Loucy (cell line): Measurements from ENCODE around the gene KLHL6.

Source experiments
- H2AFZ ChIP-seq: fragments of 200-600 bp; sonication (generic); 2 replicates; pipeline ENCODE4 v1.6.0; 2016; ENCODE audit warnings: antibody characterized with exemption, mild to moderate bottlenecking, low read length, moderate library complexity
- H3F3A ChIP-seq: fragments of 200-600 bp; 2 replicates; pipeline ENCODE4 v1.6.0; 2016; ENCODE audit warnings: antibody characterized with exemption, low read depth, mild to moderate bottlenecking
- H3K27me3 ChIP-seq: fragments of 200-600 bp; sonication (generic); 2 replicates; pipeline ENCODE4 v1.6.1; 2014; ENCODE audit warnings: low read length, mild to moderate bottlenecking; ENCODE audit not compliant: insufficient read depth, poor library complexity, severe bottlenecking
- H3K36me3 ChIP-seq: fragments of 200-600 bp; sonication (generic); 2 replicates; pipeline ENCODE4 v1.6.1; 2016; ENCODE audit warnings: low read length; ENCODE audit not compliant: insufficient read depth
- H3K4me1 ChIP-seq: fragments of 200-600 bp; sonication (generic); 2 replicates; pipeline ENCODE4 v1.5.1; 2014; ENCODE audit warnings: low read length, mild to moderate bottlenecking; ENCODE audit not compliant: insufficient read depth, poor library complexity, severe bottlenecking
- H3K4me2 ChIP-seq: fragments of 200-600 bp; sonication (generic); 2 replicates; pipeline ENCODE4 v1.6.0; 2014; ENCODE audit warnings: antibody characterized with exemption, low read length, low read depth, mild to moderate bottlenecking; ENCODE audit not compliant: poor library complexity, severe bottlenecking
- H3K4me3 ChIP-seq: fragments of 200-600 bp; sonication (generic); 2 replicates; pipeline ENCODE4 v1.5.1; 2014; ENCODE audit warnings: low read length, mild to moderate bottlenecking, mixed read lengths; ENCODE audit not compliant: poor library complexity, severe bottlenecking
- H3K79me2 ChIP-seq: fragments of 200-600 bp; sonication (generic); 2 replicates; pipeline ENCODE4 v1.6.1; 2014; ENCODE audit warnings: low read length; ENCODE audit not compliant: insufficient read depth
- H3K9ac ChIP-seq: fragments of 200-600 bp; sonication (generic); 2 replicates; pipeline ENCODE4 v1.6.0; 2014; ENCODE audit warnings: mild to moderate bottlenecking, low read depth, low read length, moderate library complexity; ENCODE audit not compliant: poor library complexity, severe bottlenecking
- H3K9me2 ChIP-seq: fragments of 200-600 bp; sonication (generic); replicated peaks from 2 replicates; pipeline ENCODE4 v1.6.1; 2016; ENCODE audit warnings: low read depth, low read length, mixed read lengths
- H3K9me3 ChIP-seq: fragments of 200-600 bp; sonication (generic); 2 replicates; pipeline ENCODE4 v1.6.1; 2014; ENCODE audit warnings: mild to moderate bottlenecking, antibody characterized with exemption, low read length, low read depth; ENCODE audit not compliant: insufficient read depth
- H4K20me1 ChIP-seq: fragments of 200-600 bp; sonication (generic); 2 replicates; pipeline ENCODE4 v1.6.0; 2014; ENCODE audit warnings: antibody characterized with exemption, low read length, mild to moderate bottlenecking; ENCODE audit not compliant: insufficient read depth, poor library complexity, severe bottlenecking
- EZH2phosphoT487 ChIP-seq: fragments of 200-600 bp; IDR thresholded peaks from 2 replicates; pipeline ENCODE4 v1.6.1; 2018; ENCODE audit warnings: antibody characterized with exemption, mild to moderate bottlenecking, moderate library complexity, borderline replicate concordance
- TF ChIP-seq, protein P1 (sequence below): fragments of 200-600 bp; sonication (generic); conservative IDR thresholded peaks from 2 replicates; pipeline ENCODE4 v1.5.1; 2014; ENCODE audit warnings: mild to moderate bottlenecking, antibody characterized with exemption, low read length

KLHL6 gene

DNA sequence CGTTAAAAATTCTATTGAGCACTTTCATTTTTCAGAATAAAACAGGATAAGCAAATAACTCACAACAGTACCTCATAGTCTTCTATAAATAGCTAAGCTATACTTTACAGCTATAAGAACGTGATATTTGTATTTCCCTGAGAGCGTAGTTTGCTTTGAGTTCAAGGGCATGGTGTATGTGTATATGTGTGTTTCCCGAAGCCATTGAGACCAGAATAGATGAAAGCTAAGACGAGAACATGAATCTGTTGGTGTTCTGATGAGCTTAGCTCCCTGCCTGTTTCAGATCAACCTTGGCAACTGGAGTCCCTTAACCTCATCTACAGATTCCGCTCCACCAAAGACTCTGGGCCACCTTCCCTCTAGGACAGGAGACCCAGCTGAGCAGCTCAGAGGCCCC is 67.6 kb downstream of the KLHL6 start:
- H3K9ac ChIP-seq, result no peak overlapping the region

GRCh38 chr3:183487016-183487415 is 68.5 kb downstream of the KLHL6 start:
- Histone ChIP-seq H3K79me2 (no peaks in the 10 kb centered on the region), H3K4me2 (no peak overlapping the region), H3K4me3 (no peak overlapping the region), H3K9ac (no peak overlapping the region), H3K4me1 (no peaks in the 10 kb centered on the region), H2AFZ (no peak overlapping the region), H3F3A (no peaks in the 10 kb centered on the region), H3K9me2 (no peaks in the 10 kb centered on the region), H4K20me1 (no peaks in the 10 kb centered on the region), H3K9me3 (no peaks in the 10 kb centered on the region), H3K27me3 (no peaks in the 10 kb centered on the region), H3K36me3 (peaks cover 26% of the 10 kb centered on the region; the same call in 1 of the 2 replicates)
- TF ChIP-seq EZH2phosphoT487, result no peak
- TF ChIP-seq, protein P1, sequence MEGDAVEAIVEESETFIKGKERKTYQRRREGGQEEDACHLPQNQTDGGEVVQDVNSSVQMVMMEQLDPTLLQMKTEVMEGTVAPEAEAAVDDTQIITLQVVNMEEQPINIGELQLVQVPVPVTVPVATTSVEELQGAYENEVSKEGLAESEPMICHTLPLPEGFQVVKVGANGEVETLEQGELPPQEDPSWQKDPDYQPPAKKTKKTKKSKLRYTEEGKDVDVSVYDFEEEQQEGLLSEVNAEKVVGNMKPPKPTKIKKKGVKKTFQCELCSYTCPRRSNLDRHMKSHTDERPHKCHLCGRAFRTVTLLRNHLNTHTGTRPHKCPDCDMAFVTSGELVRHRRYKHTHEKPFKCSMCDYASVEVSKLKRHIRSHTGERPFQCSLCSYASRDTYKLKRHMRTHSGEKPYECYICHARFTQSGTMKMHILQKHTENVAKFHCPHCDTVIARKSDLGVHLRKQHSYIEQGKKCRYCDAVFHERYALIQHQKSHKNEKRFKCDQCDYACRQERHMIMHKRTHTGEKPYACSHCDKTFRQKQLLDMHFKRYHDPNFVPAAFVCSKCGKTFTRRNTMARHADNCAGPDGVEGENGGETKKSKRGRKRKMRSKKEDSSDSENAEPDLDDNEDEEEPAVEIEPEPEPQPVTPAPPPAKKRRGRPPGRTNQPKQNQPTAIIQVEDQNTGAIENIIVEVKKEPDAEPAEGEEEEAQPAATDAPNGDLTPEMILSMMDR, result no peak

More for the DNA sequence above, 67.6 kb downstream of the KLHL6 start:
- Histone ChIP-seq H3F3A (no peaks in the 10 kb centered on the region), H3K9me2 (no peaks in the 10 kb centered on the region), H3K36me3 (peaks cover 35% of the 10 kb centered on the region; the same call in 1 of the 2 replicates), H3K4me2 (no peak overlapping the region), H3K79me2 (no peaks in the 10 kb centered on the region), H2AFZ (no peak overlapping the region), H3K9me3 (no peaks in the 10 kb centered on the region), H3K27me3 (no peaks in the 10 kb centered on the region), H4K20me1 (no peaks in the 10 kb centered on the region), H3K4me1 (no peaks in the 10 kb centered on the region), H3K4me3 (no peak overlapping the region)
- TF ChIP-seq, protein P1, result no peak
- no peak for TF ChIP-seq EZH2phosphoT487

DNA sequence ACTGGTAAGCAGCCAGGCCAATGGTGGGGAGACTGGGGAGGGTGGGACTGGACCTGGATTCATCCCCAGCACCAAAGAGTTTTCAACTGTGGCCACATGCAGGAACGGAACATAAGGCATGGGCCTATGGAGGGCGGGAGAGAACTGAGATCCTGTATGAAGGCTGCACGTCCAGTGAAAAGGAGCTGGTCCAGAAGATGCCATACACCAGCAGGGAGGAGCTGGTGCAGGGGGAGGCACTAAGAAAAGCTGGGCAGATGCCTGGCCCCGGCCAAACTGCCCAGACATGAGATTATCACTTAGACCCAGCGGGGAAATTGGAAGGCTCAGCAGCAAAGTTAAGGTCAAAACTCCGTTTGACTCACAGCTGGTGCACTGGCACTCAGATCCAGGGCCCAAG is 69.0 kb downstream of the KLHL6 start:
- no peaks in the 10 kb centered on the region for H4K20me1 ChIP-seq
- no peaks in the 10 kb centered on the region for H3K27me3 ChIP-seq
- TF ChIP-seq, protein P1, result no peak
- no peak for TF ChIP-seq EZH2phosphoT487
- no peaks in the 10 kb centered on the region for H3K9me2 ChIP-seq
- H3K36me3 ChIP-seq, result peaks cover 21% of the 10 kb centered on the region; the same call in 1 of the 2 replicates
- no peaks in the 10 kb centered on the region for H3F3A ChIP-seq
- H2AFZ ChIP-seq, result no peak overlapping the region
- H3K9ac ChIP-seq, result no peak overlapping the region
- H3K79me2 ChIP-seq, result no peaks in the 10 kb centered on the region
- H3K4me3 ChIP-seq, result no peak overlapping the region
- no peaks in the 10 kb centered on the region for H3K4me1 ChIP-seq
- H3K9me3 ChIP-seq, result no peaks in the 10 kb centered on the region
- H3K4me2 ChIP-seq, result no peak overlapping the region
